DOHH2 (cell line): ENCODE measurements around the gene METTL15.
"Not testable (repeated sequence)": the region's sequence is repeated elsewhere in the genome, so short reads cannot be mapped to it uniquely, and the experiment has no call there.

ENCODE experiments used
- H3F3A ChIP-seq: fragments of 200-600 bp; sonication (generic), shearing (Covaris generic); 2 replicates; pipeline ENCODE4 v1.6.0; 2016; ENCODE audit warnings: antibody characterized with exemption, mild to moderate bottlenecking; ENCODE audit not compliant: control insufficient read depth, insufficient read depth
- H3K27ac ChIP-seq: fragments of 200-600 bp; sonication (generic); 2 replicates; pipeline ENCODE4 v1.5.1; 2014; ENCODE audit warnings: low read depth, mild to moderate bottlenecking, low read length, moderate library complexity
- H3K27me3 ChIP-seq: fragments of 200-600 bp; sonication (generic); 2 replicates; pipeline ENCODE4 v1.6.1; 2014; ENCODE audit warnings: mild to moderate bottlenecking, low read length, mixed read lengths; ENCODE audit not compliant: control insufficient read depth
- H3K36me3 ChIP-seq: fragments of 200-600 bp; sonication (generic); 2 replicates; pipeline ENCODE4 v1.6.1; 2014; ENCODE audit warnings: mild to moderate bottlenecking, low read length, moderate library complexity, mixed read lengths; ENCODE audit not compliant: control insufficient read depth
- H3K4me1 ChIP-seq: fragments of 200-600 bp; sonication (generic); 2 replicates; pipeline ENCODE4 v1.6.1; 2014; ENCODE audit warnings: mild to moderate bottlenecking, low read length, mixed read lengths; ENCODE audit not compliant: control insufficient read depth
- H3K4me2 ChIP-seq: fragments of 200-600 bp; sonication (generic); 2 replicates; pipeline ENCODE4 v1.6.0; 2014; ENCODE audit warnings: mild to moderate bottlenecking, low read length, moderate library complexity
- H3K4me3 ChIP-seq: fragments of 200-600 bp; sonication (generic); 2 replicates; pipeline ENCODE4 v1.5.1; 2014; ENCODE audit warnings: mild to moderate bottlenecking, low read length, mixed read lengths
- H3K79me2 ChIP-seq: fragments of 200-600 bp; sonication (generic); 2 replicates; pipeline ENCODE4 v1.6.1; 2014; ENCODE audit warnings: mild to moderate bottlenecking, low read length, mixed read lengths; ENCODE audit not compliant: control insufficient read depth
- H3K9me2 ChIP-seq: fragments of 200-600 bp; sonication (generic); replicated peaks from 2 replicates; pipeline ENCODE4 v1.6.1; 2014; ENCODE audit warnings: mild to moderate bottlenecking, low read length, mixed read lengths; ENCODE audit not compliant: control insufficient read depth
- H3K9me3 ChIP-seq: fragments of 200-600 bp; sonication (generic); 2 replicates; pipeline ENCODE4 v1.6.1; 2014; ENCODE audit warnings: antibody characterized with exemption, low read length, mixed read lengths; ENCODE audit not compliant: control insufficient read depth, insufficient read depth
- H4K20me1 ChIP-seq: fragments of 200-600 bp; sonication (generic); 2 replicates; pipeline ENCODE4 v1.6.0; 2014; ENCODE audit warnings: low read depth, mild to moderate bottlenecking, antibody characterized with exemption, low read length, moderate library complexity; ENCODE audit not compliant: control insufficient read depth, insufficient read depth
- CTCF ChIP-seq: fragments of 200-600 bp; sonication (generic); IDR thresholded peaks from one replicate; pipeline ENCODE4 v1.5.1; 2014; ENCODE audit warnings: antibody characterized with exemption, mild to moderate bottlenecking, low read depth, low read length; ENCODE audit not compliant: poor library complexity, severe bottlenecking
- EZH2phosphoT487 ChIP-seq: fragments of 200-600 bp; sonication (generic); IDR thresholded peaks from 2 replicates; pipeline ENCODE4 v1.6.1; 2017; ENCODE audit warnings: borderline replicate concordance, mild to moderate bottlenecking, antibody characterized with exemption, low read length, moderate library complexity, mixed read lengths

The METTL15 gene

GRCh38 chr11:28259177-28259843 lies 151.1 kb downstream of the METTL15 start:
- Histone ChIP-seq H3K4me2 (no peak overlapping the region), H3K27me3 (no peaks in the 10 kb centered on the region), H3F3A (no peaks in the 10 kb centered on the region), H3K36me3 (0 out of 2 replicates have a peak, but pooled peaks cover 2% of the 10 kb centered on the region), H4K20me1 (no peaks in the 10 kb centered on the region), H3K4me3 (no peak overlapping the region), H3K27ac (no peak overlapping the region), H3K9me3 (no peaks in the 10 kb centered on the region), H3K9me2 (no peaks in the 10 kb centered on the region), H3K79me2 (no peaks in the 10 kb centered on the region), H3K4me1 (no peaks in the 10 kb centered on the region)
- TF ChIP-seq CTCF (no peak), EZH2phosphoT487 (no peak)

GRCh38 chr11:28268925-28269324 lies 160.7 kb downstream of the METTL15 start:
- Histone ChIP-seq H3K4me2 (no peak overlapping the region), H3K27me3 (no peaks in the 10 kb centered on the region), H3K79me2 (no peaks in the 10 kb centered on the region), H3K27ac (no peak overlapping the region), H3F3A (no peaks in the 10 kb centered on the region), H3K4me1 (no peaks in the 10 kb centered on the region), H3K9me2 (no peaks in the 10 kb centered on the region), H4K20me1 (no peaks in the 10 kb centered on the region), H3K4me3 (no peak overlapping the region), H3K9me3 (no peaks in the 10 kb centered on the region), H3K36me3 (no peaks in the 10 kb centered on the region)
- TF ChIP-seq EZH2phosphoT487, result no peak
- TF ChIP-seq CTCF, result no peak

- Histone ChIP-seq H3F3A (no peaks in the 10 kb centered on the region), H3K27me3 (no peaks in the 10 kb centered on the region), H3K9me3 (no peaks in the 10 kb centered on the region), H3K4me2 (no peak overlapping the region), H3K4me1 (no peaks in the 10 kb centered on the region), H3K36me3 (no peaks in the 10 kb centered on the region), H3K27ac (no peak overlapping the region), H4K20me1 (no peaks in the 10 kb centered on the region), H3K79me2 (no peaks in the 10 kb centered on the region), H3K4me3 (no peak overlapping the region), H3K9me2 (no peaks in the 10 kb centered on the region)
- TF ChIP-seq CTCF (no peak), EZH2phosphoT487 (no peak)
These were observed 161.4 kb downstream of the METTL15 start for GRCh38 chr11:28269586-28269985.

GRCh38 chr11:28272247-28272646 lies 164.1 kb downstream of the METTL15 start:
- not testable (repeated sequence) for H3K36me3 ChIP-seq

More at GRCh38 chr11:28272247-28272646, 164.1 kb downstream of the METTL15 start:
- not testable (repeated sequence) for H3K4me3 ChIP-seq, H3K27me3 ChIP-seq, H3K4me2 ChIP-seq, H3K27ac ChIP-seq, H3K9me2 ChIP-seq, H3K4me1 ChIP-seq, H3F3A ChIP-seq, H3K79me2 ChIP-seq, H4K20me1 ChIP-seq, H3K9me3 ChIP-seq
